HepG2 (cell line): Measurements from ENCODE around the gene GRPEL2. TPM values are rescaled to one million over a fixed set of nuclear protein-coding genes. Genes with fewer than 3 reads are reported as not detected.

Source experiments
- AGO2 ChIP-seq: fragments of 200-400 bp; formaldehyde crosslinking; optimal IDR thresholded peaks from 2 replicates; pipeline ENCODE3; 2017; ENCODE audit warnings: mild to moderate bottlenecking, low read depth, low read length, moderate library complexity
- CEBPG ChIP-seq: IDR thresholded peaks from 2 replicates; pipeline ENCODE4 v1.6.1; 2016
- GTF2F1 ChIP-seq: fragments of 150-350 bp; IDR thresholded peaks from 2 replicates; pipeline ENCODE4 v1.6.1; 2014; ENCODE audit warnings: low read length
- HDAC6 ChIP-seq: fragments of 200-600 bp; sonication (generic); IDR thresholded peaks from 2 replicates; pipeline ENCODE4 v1.7.0; 2017; ENCODE audit warnings: mild to moderate bottlenecking, antibody characterized with exemption, low read length, low read depth
- HNF4A ChIP-seq: sonication (generic); formaldehyde crosslinking; IDR thresholded peaks from 2 replicates; pipeline ENCODE4 v1.4.0; 2020; ENCODE audit warnings: missing genetic modification reagents
- IKZF1 ChIP-seq: fragments of 450-650 bp; IDR thresholded peaks from 2 replicates; pipeline ENCODE4 v1.7.1; 2016
- RFX3 ChIP-seq: IDR thresholded peaks from 2 replicates; pipeline ENCODE4 v1.6.1; 2016; ENCODE audit warnings: missing biosample characterization, missing genetic modification reagents
- SIN3A ChIP-seq: IDR thresholded peaks from 2 replicates; pipeline ENCODE4 v1.6.1; 2011; ENCODE audit warnings: low read depth, mild to moderate bottlenecking, control low read depth, low read length, borderline replicate concordance
- SOX5 ChIP-seq: IDR thresholded peaks from 2 replicates; pipeline ENCODE4 v1.6.1; 2016; ENCODE audit warnings: borderline replicate concordance
- ZNF382 ChIP-seq: sonication (generic); formaldehyde crosslinking; IDR thresholded peaks from 2 replicates; pipeline ENCODE4 v1.5.0; 2020; ENCODE audit warnings: missing genetic modification reagents, mild to moderate bottlenecking, borderline replicate concordance
- ZNF383 ChIP-seq: sonication (generic); formaldehyde crosslinking; IDR thresholded peaks from 2 replicates; pipeline ENCODE4 v1.4.0; 2020; ENCODE audit warnings: missing genetic modification reagents, mild to moderate bottlenecking, borderline replicate concordance
- ZNF660 ChIP-seq: sonication (generic); formaldehyde crosslinking; IDR thresholded peaks from 2 replicates; pipeline ENCODE4 v1.5.1; 2020; ENCODE audit warnings: mild to moderate bottlenecking, low read depth, missing genetic modification reagents, borderline replicate concordance
- ZSCAN20 ChIP-seq: sonication (generic); formaldehyde crosslinking; IDR thresholded peaks from 2 replicates; pipeline ENCODE4 v1.4.0; 2020; ENCODE audit warnings: missing genetic modification reagents, mild to moderate bottlenecking, borderline replicate concordance
- polyA plus RNA-seq, 8 experiments: library from polyadenylated mRNA; depleted of rRNA in 3 of 8; stranded (reverse) in 7 of 8; unstranded in 1 of 8; fragments of >200 nt; fragmentation: Illumina TruSeq in 4 of 8; extraction: Trizol in 4 of 8; gene quantifications; 2 replicates each; pipeline versions ENCODE4 v1.2.1 to v1.2.3, GENCODE V29; 2011 to 2016; ENCODE audit warnings: low read depth in 4 of 8, missing spikeins in 1 of 8, mixed read lengths in 1 of 8; ENCODE audit not compliant: insufficient read depth in 1 of 8
- total RNA-seq, 5 experiments: library from RNA; depleted of rRNA; stranded (reverse); fragments of >200 nt; fragmentation: Illumina TruSeq; extraction: Trizol; gene quantifications; 2 replicates each; pipeline ENCODE4 v1.2.3, GENCODE V29; 2016; ENCODE audit warnings: low read depth in 1 of 5
- TF ChIP-seq, protein P1 (sequence below): sonication (generic); formaldehyde crosslinking; IDR thresholded peaks from 2 replicates; pipeline ENCODE4 v1.5.1; 2020; ENCODE audit warnings: mild to moderate bottlenecking, missing genetic modification reagents, moderate library complexity
- TF ChIP-seq, protein P2 (sequence below): IDR thresholded peaks from 2 replicates; pipeline ENCODE4 v1.6.1; 2012; ENCODE audit warnings: low read length, improper control_type of control experiment
- TF ChIP-seq, protein P3 (sequence below): sonication (generic); formaldehyde crosslinking; IDR thresholded peaks from 2 replicates; pipeline ENCODE4 v1.8.1; 2023; ENCODE audit warnings: mild to moderate bottlenecking, inconsistent platforms, moderate library complexity, missing genetic modification reagents, borderline replicate concordance
- TF ChIP-seq, protein P4 (sequence below): sonication (generic); formaldehyde crosslinking; IDR thresholded peaks from 2 replicates; pipeline ENCODE4; 2020; ENCODE audit warnings: missing genetic modification reagents, mild to moderate bottlenecking, borderline replicate concordance

The GRPEL2 gene
- total and polyA plus RNA-seq, 2 of the 13 experiments (the other 11 are each of a cell fraction or from before 2014, with no cell fraction given), result 13.1 to 16.6 TPM

DNA sequence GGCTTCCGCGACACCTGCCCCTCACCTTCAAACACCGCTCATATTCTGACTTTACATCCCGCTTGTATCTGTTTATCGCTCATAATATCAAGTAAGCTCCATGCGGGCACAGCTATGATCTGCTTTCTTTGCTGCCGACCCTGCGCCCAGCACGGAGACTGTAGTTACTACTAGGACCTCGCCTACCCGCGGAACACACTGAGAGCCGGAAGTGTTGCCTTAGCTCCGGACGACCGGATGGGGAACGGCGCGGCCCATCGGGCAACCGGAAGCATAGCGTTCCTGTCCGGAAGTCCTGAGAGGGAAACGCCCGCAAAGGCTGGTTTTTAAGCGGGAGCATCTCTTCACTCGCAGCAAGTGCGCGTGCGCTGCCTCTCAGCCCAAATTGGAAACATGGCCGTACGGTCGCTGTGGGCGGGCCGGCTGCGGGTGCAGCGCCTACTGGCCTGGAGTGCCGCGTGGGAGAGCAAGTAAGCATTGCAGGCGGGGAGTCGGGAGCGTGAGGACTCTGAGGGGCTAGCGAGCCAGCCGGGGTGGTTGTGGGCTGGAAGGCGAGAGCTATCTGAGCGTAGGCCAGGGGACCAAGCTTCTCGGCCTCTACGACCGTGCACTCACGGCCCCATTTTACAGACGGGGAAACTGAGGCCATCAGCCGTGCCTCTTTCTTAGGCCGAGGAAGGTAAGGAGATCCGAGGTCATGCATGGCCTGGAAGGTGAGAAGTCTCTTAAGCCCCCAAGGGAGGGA lies at the start of gene GRPEL2 (continued):
- no peak for TF ChIP-seq ZNF382 (CRISPR knock-in tag)
- TF ChIP-seq SOX5 (CRISPR knock-in tag), result peak; percentile 44; the same call in 1 of the 2 replicates
- TF ChIP-seq CEBPG (CRISPR knock-in tag), result peak; percentile 55
- TF ChIP-seq, protein P1, sequence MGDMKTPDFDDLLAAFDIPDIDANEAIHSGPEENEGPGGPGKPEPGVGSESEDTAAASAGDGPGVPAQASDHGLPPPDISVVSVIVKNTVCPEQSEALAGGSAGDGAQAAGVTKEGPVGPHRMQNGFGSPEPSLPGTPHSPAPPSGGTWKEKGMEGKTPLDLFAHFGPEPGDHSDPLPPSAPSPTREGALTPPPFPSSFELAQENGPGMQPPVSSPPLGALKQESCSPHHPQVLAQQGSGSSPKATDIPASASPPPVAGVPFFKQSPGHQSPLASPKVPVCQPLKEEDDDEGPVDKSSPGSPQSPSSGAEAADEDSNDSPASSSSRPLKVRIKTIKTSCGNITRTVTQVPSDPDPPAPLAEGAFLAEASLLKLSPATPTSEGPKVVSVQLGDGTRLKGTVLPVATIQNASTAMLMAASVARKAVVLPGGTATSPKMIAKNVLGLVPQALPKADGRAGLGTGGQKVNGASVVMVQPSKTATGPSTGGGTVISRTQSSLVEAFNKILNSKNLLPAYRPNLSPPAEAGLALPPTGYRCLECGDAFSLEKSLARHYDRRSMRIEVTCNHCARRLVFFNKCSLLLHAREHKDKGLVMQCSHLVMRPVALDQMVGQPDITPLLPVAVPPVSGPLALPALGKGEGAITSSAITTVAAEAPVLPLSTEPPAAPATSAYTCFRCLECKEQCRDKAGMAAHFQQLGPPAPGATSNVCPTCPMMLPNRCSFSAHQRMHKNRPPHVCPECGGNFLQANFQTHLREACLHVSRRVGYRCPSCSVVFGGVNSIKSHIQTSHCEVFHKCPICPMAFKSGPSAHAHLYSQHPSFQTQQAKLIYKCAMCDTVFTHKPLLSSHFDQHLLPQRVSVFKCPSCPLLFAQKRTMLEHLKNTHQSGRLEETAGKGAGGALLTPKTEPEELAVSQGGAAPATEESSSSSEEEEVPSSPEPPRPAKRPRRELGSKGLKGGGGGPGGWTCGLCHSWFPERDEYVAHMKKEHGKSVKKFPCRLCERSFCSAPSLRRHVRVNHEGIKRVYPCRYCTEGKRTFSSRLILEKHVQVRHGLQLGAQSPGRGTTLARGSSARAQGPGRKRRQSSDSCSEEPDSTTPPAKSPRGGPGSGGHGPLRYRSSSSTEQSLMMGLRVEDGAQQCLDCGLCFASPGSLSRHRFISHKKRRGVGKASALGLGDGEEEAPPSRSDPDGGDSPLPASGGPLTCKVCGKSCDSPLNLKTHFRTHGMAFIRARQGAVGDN, result peak; percentile 99
- TF ChIP-seq ZSCAN20 (CRISPR knock-in tag), result 0 out of 2 replicates have a peak, but pooled peaks have one; percentile 19
- no peak for TF ChIP-seq IKZF1
- TF ChIP-seq, protein P2, sequence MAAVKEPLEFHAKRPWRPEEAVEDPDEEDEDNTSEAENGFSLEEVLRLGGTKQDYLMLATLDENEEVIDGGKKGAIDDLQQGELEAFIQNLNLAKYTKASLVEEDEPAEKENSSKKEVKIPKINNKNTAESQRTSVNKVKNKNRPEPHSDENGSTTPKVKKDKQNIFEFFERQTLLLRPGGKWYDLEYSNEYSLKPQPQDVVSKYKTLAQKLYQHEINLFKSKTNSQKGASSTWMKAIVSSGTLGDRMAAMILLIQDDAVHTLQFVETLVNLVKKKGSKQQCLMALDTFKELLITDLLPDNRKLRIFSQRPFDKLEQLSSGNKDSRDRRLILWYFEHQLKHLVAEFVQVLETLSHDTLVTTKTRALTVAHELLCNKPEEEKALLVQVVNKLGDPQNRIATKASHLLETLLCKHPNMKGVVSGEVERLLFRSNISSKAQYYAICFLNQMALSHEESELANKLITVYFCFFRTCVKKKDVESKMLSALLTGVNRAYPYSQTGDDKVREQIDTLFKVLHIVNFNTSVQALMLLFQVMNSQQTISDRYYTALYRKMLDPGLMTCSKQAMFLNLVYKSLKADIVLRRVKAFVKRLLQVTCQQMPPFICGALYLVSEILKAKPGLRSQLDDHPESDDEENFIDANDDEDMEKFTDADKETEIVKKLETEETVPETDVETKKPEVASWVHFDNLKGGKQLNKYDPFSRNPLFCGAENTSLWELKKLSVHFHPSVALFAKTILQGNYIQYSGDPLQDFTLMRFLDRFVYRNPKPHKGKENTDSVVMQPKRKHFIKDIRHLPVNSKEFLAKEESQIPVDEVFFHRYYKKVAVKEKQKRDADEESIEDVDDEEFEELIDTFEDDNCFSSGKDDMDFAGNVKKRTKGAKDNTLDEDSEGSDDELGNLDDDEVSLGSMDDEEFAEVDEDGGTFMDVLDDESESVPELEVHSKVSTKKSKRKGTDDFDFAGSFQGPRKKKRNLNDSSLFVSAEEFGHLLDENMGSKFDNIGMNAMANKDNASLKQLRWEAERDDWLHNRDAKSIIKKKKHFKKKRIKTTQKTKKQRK, result no peak
- TF ChIP-seq AGO2, result peak; percentile 58
- no peak; the same call in 1 of the 2 replicates for TF ChIP-seq RFX3 (CRISPR knock-in tag)
- TF ChIP-seq ZNF660 (CRISPR knock-in tag), result no peak
- peak; percentile 59 for TF ChIP-seq HNF4A (CRISPR knock-in tag)
- TF ChIP-seq SIN3A, result peak; percentile 67; the same call in 1 of the 2 replicates
- no peak for TF ChIP-seq ZNF383
- TF ChIP-seq HDAC6, result no peak
- TF ChIP-seq, protein P3, sequence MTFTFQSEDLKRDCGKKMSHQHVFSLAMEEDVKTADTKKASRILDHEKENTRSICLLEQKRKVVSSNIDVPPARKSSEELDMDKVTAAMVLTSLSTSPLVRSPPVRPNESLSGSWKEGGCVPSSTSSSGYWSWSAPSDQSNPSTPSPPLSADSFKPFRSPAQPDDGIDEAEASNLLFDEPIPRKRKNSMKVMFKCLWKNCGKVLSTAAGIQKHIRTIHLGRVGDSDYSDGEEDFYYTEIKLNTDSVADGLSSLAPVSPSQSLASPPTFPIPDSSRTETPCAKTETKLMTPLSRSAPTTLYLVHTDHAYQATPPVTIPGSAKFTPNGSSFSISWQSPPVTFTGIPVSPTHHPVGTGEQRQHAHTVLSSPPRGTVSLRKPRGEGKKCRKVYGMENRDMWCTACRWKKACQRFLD (CRISPR knock-in tag), result peak; percentile 25; the same call in 1 of the 2 replicates
- TF ChIP-seq GTF2F1, result 0 out of 2 replicates have a peak, but pooled peaks have one; percentile 17
- TF ChIP-seq, protein P4, sequence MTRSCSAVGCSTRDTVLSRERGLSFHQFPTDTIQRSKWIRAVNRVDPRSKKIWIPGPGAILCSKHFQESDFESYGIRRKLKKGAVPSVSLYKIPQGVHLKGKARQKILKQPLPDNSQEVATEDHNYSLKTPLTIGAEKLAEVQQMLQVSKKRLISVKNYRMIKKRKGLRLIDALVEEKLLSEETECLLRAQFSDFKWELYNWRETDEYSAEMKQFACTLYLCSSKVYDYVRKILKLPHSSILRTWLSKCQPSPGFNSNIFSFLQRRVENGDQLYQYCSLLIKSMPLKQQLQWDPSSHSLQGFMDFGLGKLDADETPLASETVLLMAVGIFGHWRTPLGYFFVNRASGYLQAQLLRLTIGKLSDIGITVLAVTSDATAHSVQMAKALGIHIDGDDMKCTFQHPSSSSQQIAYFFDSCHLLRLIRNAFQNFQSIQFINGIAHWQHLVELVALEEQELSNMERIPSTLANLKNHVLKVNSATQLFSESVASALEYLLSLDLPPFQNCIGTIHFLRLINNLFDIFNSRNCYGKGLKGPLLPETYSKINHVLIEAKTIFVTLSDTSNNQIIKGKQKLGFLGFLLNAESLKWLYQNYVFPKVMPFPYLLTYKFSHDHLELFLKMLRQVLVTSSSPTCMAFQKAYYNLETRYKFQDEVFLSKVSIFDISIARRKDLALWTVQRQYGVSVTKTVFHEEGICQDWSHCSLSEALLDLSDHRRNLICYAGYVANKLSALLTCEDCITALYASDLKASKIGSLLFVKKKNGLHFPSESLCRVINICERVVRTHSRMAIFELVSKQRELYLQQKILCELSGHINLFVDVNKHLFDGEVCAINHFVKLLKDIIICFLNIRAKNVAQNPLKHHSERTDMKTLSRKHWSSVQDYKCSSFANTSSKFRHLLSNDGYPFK (CRISPR knock-in tag), result peak; percentile 94
